B cell (primary cell): ENCODE results near the gene NOL9. TPM values are rescaled to one million over a fixed set of nuclear protein-coding genes. Genes with fewer than 3 reads are reported as not detected.

Experiments
- ATAC-seq: fragments of 200-7000 bp; cut with Tn5 transposase; one replicate; pipeline ENCODE4 v1.10.0; 2021; ENCODE audit warnings: low read depth, mild to moderate bottlenecking, moderate number of reproducible peaks, moderate library complexity
- CTCF ChIA-PET: fragments of 350-600 bp; sonication (Branson Sonifier 250); formaldehyde crosslinking; loops from one replicate; lab custom pipeline; 2021; ENCODE audit warnings: antibody characterized with exemption, inconsistent platforms; lab: Charles Lee
- POLR2A ChIA-PET: fragments of 350-600 bp; sonication (Branson Sonifier 250); formaldehyde crosslinking; loops from one replicate; lab custom pipeline; 2021; ENCODE audit warnings: antibody characterized with exemption; lab: Charles Lee
- DNase-seq: peaks from one replicate; pipeline ENCODE4 v3.0.0; 2013
- H2AFZ ChIP-seq: 2 replicates; pipeline ENCODE4 v1.6.1; 2012; ENCODE audit warnings: mild to moderate bottlenecking, low read depth, low read length; ENCODE audit not compliant: insufficient read depth, poor library complexity, severe bottlenecking
- H3K27ac ChIP-seq, 2 donors: 1 replicate in 1 of 2; 2 replicates in 1 of 2; pipeline ENCODE4 v1.5.1; 2012 to 2013; ENCODE audit warnings: low read length in 2 of 2, mild to moderate bottlenecking in 2 of 2, moderate library complexity in 1 of 2
- H3K27me3 ChIP-seq, 4 experiments: fragments of 200-600 bp in 1 of 4; sonication (generic) in 1 of 4; replicated peaks in 1 of 4; 1 replicate in 2 of 4; 2 replicates in 2 of 4; pipeline versions ENCODE4 v1.6.1 to v1.7.0; 2013 to 2016; ENCODE audit warnings: low read length in 3 of 4, mild to moderate bottlenecking in 2 of 4, mixed read lengths in 1 of 4, moderate library complexity in 1 of 4; ENCODE audit not compliant: insufficient read depth in 4 of 4, control insufficient read depth in 3 of 4; ENCODE audit errors: control extremely low read depth in 1 of 4
- H3K36me3 ChIP-seq, 2 experiments: replicated peaks in 1 of 2; 1 replicate in 1 of 2; 2 replicates in 1 of 2; pipeline versions ENCODE4 v1.6.1 to v1.7.1; 2013; ENCODE audit warnings: low read length in 1 of 2; ENCODE audit not compliant: insufficient read depth in 2 of 2, control insufficient read depth in 1 of 2; ENCODE audit errors: control extremely low read depth in 1 of 2, extremely low read depth in 1 of 2
- H3K4me1 ChIP-seq, 2 donors: fragments of 200-600 bp in 1 of 2; sonication (generic) in 1 of 2; 1 replicate in 1 of 2; 2 replicates in 1 of 2; pipeline versions ENCODE4 v1.5.1 to v1.6.1; 2013 to 2017; ENCODE audit warnings: low read length in 2 of 2; ENCODE audit not compliant: control insufficient read depth in 2 of 2, insufficient read depth in 2 of 2
- H3K4me2 ChIP-seq: replicated peaks from 2 replicates; pipeline ENCODE3; 2012; ENCODE audit warnings: mild to moderate bottlenecking, low read depth, low read length; ENCODE audit not compliant: poor library complexity, severe bottlenecking
- H3K4me3 ChIP-seq, 5 experiments: fragments of 200-600 bp in 1 of 5; sonication (generic) in 1 of 5; 1 replicate in 3 of 5; 2 replicates in 2 of 5; pipeline versions ENCODE4 v1.5.1 to v1.7.0; 2011 to 2016; ENCODE audit warnings: low read length in 4 of 5, mild to moderate bottlenecking in 4 of 5, low read depth in 2 of 5, control low read depth in 1 of 5, moderate library complexity in 1 of 5; ENCODE audit not compliant: insufficient read depth in 1 of 5; ENCODE audit errors: control extremely low read depth in 1 of 5, extremely low read depth in 1 of 5
- H3K79me2 ChIP-seq: fragments of 200-600 bp; sonication (generic); one replicate; pipeline ENCODE4 v1.6.0; 2016; ENCODE audit warnings: low read length; ENCODE audit not compliant: control insufficient read depth, insufficient read depth
- H3K9ac ChIP-seq: fragments of 200-600 bp; sonication (generic); 2 replicates; pipeline ENCODE4 v1.6.1; 2017; ENCODE audit warnings: mild to moderate bottlenecking, low read length, moderate library complexity
- H3K9me3 ChIP-seq, 3 donors: one replicate each; pipeline versions ENCODE4 v1.6.1 to v1.7.1; 2013; ENCODE audit warnings: low read length in 2 of 3; ENCODE audit not compliant: control insufficient read depth in 2 of 3, insufficient read depth in 1 of 3; ENCODE audit errors: control extremely low read depth in 1 of 3
- H4K20me1 ChIP-seq: 2 replicates; pipeline ENCODE4 v1.6.0; 2012; ENCODE audit warnings: mild to moderate bottlenecking, low read length; ENCODE audit not compliant: insufficient read depth, control insufficient read depth, poor library complexity, severe bottlenecking
- H3K27ac Mint-ChIP-seq: one replicate; pipeline ENCODE4 v1.8.0; 2021; ENCODE audit warnings: mixed read lengths
- H3K27me3 Mint-ChIP-seq: one replicate; pipeline ENCODE4 v1.8.0; 2021; ENCODE audit warnings: mixed read lengths
- H3K4me1 Mint-ChIP-seq: one replicate; pipeline ENCODE4 v1.8.0; 2021; ENCODE audit warnings: mixed read lengths
- H3K4me3 Mint-ChIP-seq: one replicate; pipeline ENCODE4 v1.8.0; 2021; ENCODE audit warnings: mixed read lengths
- H3K9me3 Mint-ChIP-seq: one replicate; pipeline ENCODE4 v1.8.0; 2022; ENCODE audit warnings: mixed read lengths; ENCODE audit not compliant: insufficient read depth
- CTCF ChIP-seq: fragments of 200-600 bp; IDR thresholded peaks from one replicate; pipeline ENCODE4 v1.8.0; 2022; ENCODE audit warnings: antibody characterized with exemption, mild to moderate bottlenecking
- EZH2 ChIP-seq: IDR thresholded peaks from 2 replicates; pipeline ENCODE4 v1.6.1; 2012; ENCODE audit warnings: borderline replicate concordance, low read depth, mild to moderate bottlenecking, moderate library complexity, low read length; ENCODE audit not compliant: insufficient read depth, poor library complexity, severe bottlenecking
- WGBS: methylation state at CpG from one replicate; pipeline ENCODE4 v1.1.5; 2013; ENCODE audit warnings: missing lambda C conversion rate; ENCODE audit not compliant: insufficient coverage; 5-methylcytosine and 5-hydroxymethylcytosine counted together
- intact Hi-C: fragments of 100-400 bp; cut with micrococcal nuclease; formaldehyde crosslinking; loops from one replicate; pipeline ENCODE4 v1.10.0; 2022
- polyA plus RNA-seq: library from polyadenylated mRNA; depleted of rRNA; stranded (reverse); fragments of >200 nt; gene quantifications from 2 replicates; pipeline ENCODE4 v1.2.3, GENCODE V29; 2012
- total RNA-seq, 2 donors: library from RNA; stranded (reverse); fragments of 120-200 nt in 1 of 2; gene quantifications; 1 replicate in 1 of 2; 2 replicates in 1 of 2; pipeline versions ENCODE4 v1.2.3 to v1.2.4, GENCODE V29; 2013 to 2022

NOL9 gene
- total and polyA plus RNA-seq, 2 donors (not counting 1 experiment from before 2014, with no cell fraction given) = 23.8 to 49.5 TPM

- Histone ChIP-seq H2AFZ (no peak overlapping the region), H4K20me1 (no peaks in the 10 kb centered on the region), H3K36me3 (peaks cover 0 to 2% of the 10 kb centered on the region in 2 experiments), H3K27ac (no peak overlapping the region), H3K79me2 (no peaks in the 10 kb centered on the region), H3K9ac (no peak overlapping the region), H3K27me3 (no peaks in the 10 kb centered on the region), H3K9me3 (no peaks in the 10 kb centered on the region), H3K4me1 (no peaks in the 10 kb centered on the region), H3K4me2 (no peak overlapping the region), H3K4me3 (no peak overlapping the region)
- Mint-ChIP-seq H3K4me1 (no peaks in the 10 kb centered on the region), H3K4me3 (no peak overlapping the region), H3K27me3 (no peaks in the 10 kb centered on the region), H3K9me3 (no peaks in the 10 kb centered on the region), H3K27ac (no peak overlapping the region)
- no peak for DNase-seq
- ChIA-PET POLR2A (no interaction called here), CTCF (no interaction called here)
- intact Hi-C loops = no loop called here
- no peak for TF ChIP-seq EZH2
- TF ChIP-seq CTCF = no peak
- no peak for ATAC-seq
- WGBS = 80% methylated on average over 12 of the region's 13 CpGs
These were observed 34.2 kb downstream of the NOL9 start for GRCh38 chr1:6519935-6520671.

GRCh38 chr1:6519491-6519934 lies 34.8 kb downstream of the NOL9 start:
- POLR2A ChIA-PET = no interaction called here
- ATAC-seq = no peak

More at GRCh38 chr1:6519491-6519934, 34.8 kb downstream of the NOL9 start:
- Histone ChIP-seq H3K27ac (no peak overlapping the region), H3K36me3 (no peaks in the 10 kb centered on the region), H3K4me1 (no peaks in the 10 kb centered on the region), H2AFZ (no peak overlapping the region), H3K9ac (no peak overlapping the region), H3K4me3 (no peak overlapping the region), H3K9me3 (no peaks in the 10 kb centered on the region), H3K79me2 (no peaks in the 10 kb centered on the region), H4K20me1 (no peaks in the 10 kb centered on the region), H3K4me2 (no peak overlapping the region), H3K27me3 (no peaks in the 10 kb centered on the region)
- WGBS = 87% methylated on average over 11 of the region's 11 CpGs
- CTCF ChIA-PET = no interaction called here
- Mint-ChIP-seq H3K4me1 (no peaks in the 10 kb centered on the region), H3K4me3 (no peak overlapping the region), H3K9me3 (no peaks in the 10 kb centered on the region), H3K27ac (no peak overlapping the region), H3K27me3 (no peaks in the 10 kb centered on the region)
- DNase-seq = no peak
- intact Hi-C loops = no loop called here
- no peak for TF ChIP-seq CTCF
- TF ChIP-seq EZH2 = no peak
